Measurements from ENCODE around the gene PTCRA.
"Not testable (repeated sequence)": the region's sequence is repeated elsewhere in the genome, so short reads cannot be mapped to it uniquely, and the experiment has no call there.

The PTCRA gene, protein sequence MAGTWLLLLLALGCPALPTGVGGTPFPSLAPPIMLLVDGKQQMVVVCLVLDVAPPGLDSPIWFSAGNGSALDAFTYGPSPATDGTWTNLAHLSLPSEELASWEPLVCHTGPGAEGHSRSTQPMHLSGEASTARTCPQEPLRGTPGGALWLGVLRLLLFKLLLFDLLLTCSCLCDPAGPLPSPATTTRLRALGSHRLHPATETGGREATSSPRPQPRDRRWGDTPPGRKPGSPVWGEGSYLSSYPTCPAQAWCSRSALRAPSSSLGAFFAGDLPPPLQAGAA

DNA sequence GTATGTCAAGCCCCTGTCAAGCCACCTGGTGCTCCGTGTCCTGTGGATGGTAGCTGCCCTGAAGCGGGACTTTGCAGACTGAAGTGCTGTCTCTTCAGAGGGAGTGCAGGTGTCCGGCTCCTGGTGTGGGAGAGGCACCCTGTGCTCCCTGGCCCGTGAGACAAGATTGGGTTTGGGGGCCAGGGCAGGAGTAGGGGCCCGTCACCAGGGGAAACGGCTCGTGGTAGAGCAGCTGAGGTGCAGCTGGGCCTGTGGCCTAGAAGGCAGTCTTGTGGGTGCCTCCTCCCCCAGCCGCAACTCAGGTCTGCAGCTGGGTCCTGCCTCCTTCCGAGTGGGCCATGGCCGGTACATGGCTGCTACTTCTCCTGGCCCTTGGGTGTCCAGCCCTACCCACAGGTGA lies at the start of gene PTCRA:
Gene PTCRA (plus strand): TSS at position 322 of the 400 bp plus-strand sequence. CDS start 17 bp downstream, at position 339.
- in situ Hi-C loops (cut with MboI; ENCODE audit: low sequenced_read_pairs): no loop called here

GRCh38 chr6:42870145-42870936 lies 45.5 kb upstream of the PTCRA start:
- in situ Hi-C loops (cut with MboI; ENCODE audit: low sequenced_read_pairs): loop anchor here (10.0 kb wide), 1 partner anchor 196 kb away; no protein-coding TSS in a partner anchor

- in situ Hi-C loops (cut with MboI; ENCODE audit: low sequenced_read_pairs): loop anchor here (10.0 kb wide), 1 partner anchor 197 kb away; no protein-coding TSS in a partner anchor
Observed at GRCh38 chr6:42871711-42872110, 44.1 kb upstream of the PTCRA start.

DNA sequence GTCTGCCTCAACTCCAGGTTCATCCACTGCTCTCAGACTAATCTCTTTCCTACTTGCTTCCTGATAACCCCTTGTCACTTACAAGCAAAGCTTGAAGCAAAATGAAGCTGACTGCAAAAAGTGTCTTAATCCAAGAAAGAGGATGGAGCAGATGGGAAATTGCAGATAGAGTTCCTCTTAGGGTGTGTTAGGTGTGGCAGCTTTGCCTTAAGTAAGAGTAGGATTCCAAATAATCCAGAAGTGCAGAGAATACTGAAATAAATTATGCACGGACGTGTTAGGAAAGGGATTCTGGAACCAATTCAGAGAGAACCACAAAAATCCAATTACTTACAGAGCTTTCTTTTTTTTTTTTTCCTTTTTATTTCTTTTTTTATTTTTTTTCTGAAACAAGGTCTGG lies 42.5 kb upstream of the PTCRA start:
- in situ Hi-C loops (cut with MboI; ENCODE audit: low sequenced_read_pairs): loop anchor here (10.0 kb wide), 1 partner anchor 199 kb away; no protein-coding TSS in a partner anchor

DNA sequence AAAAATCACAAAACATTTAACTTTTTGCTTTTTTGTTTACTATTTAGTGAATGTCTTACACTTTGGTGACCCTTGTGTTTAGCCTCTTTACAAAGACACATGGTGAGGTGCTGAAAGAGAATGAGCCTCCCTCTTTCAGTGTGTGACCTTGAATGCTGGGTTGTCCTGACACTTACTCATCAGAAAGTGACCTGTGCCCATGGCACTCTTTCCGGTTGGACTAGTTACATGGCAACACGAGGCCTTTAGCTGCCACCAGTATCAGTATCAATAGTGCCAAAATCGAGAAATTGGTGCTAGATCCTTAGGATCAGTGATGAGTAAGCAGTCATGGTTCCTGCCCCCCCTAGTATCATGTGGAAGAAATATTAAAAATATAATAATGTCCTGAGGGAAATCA lies 38.2 kb upstream of the PTCRA start:
- in situ Hi-C loops (cut with MboI; ENCODE audit: low sequenced_read_pairs): loop anchor here (10.0 kb wide), 1 partner anchor 203 kb away; no protein-coding TSS in a partner anchor

- in situ Hi-C loops (cut with MboI; ENCODE audit: low sequenced_read_pairs): loop anchor here (10.0 kb wide), 1 partner anchor 205 kb away; no protein-coding TSS in a partner anchor
Observed at GRCh38 chr6:42879372-42880239, 36.2 kb upstream of the PTCRA start, which contains the start of gene RPL7L1. Gene RPL7L1 (plus strand): TSS chr6:42879616. CDS start chr6:42879911, 295 bp downstream.

- in situ Hi-C loops (cut with MboI; ENCODE audit: low sequenced_read_pairs): not testable (repeated sequence)
Observed at GRCh38 chr6:42880240-42880817, 35.5 kb upstream of the PTCRA start.

- in situ Hi-C loops (cut with MboI; ENCODE audit: low sequenced_read_pairs): not testable (repeated sequence)
Observed at GRCh38 chr6:42880871-42881270, 35.0 kb upstream of the PTCRA start.

DNA sequence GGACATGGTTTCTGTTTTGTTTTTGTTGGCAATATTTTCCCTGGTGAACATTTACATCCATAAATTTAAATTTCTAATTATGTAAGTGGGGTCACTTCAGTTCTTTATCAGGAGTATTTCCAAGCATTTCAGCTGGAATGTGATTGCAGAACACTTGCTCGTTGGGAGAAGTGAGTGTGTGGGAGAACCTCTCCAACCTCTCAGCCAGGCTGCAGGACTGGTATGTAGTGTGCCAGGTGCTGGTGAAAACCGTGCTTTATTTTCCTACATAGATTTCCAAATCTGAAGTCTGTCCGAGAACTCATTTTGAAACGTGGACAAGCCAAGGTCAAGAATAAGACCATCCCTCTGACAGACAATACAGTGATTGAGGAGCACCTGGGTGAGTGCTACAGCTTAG lies 30.2 kb upstream of the PTCRA start:
- in situ Hi-C loops (cut with MboI; ENCODE audit: low sequenced_read_pairs): no loop called here

- in situ Hi-C loops (cut with MboI; ENCODE audit: low sequenced_read_pairs): not testable (repeated sequence)
Observed at GRCh38 chr6:42888201-42888600, 27.7 kb upstream of the PTCRA start.

GRCh38 chr6:42889815-42890214 lies 26.0 kb upstream of the PTCRA start:
- in situ Hi-C loops (cut with MboI; ENCODE audit: low sequenced_read_pairs): no loop called here

DNA sequence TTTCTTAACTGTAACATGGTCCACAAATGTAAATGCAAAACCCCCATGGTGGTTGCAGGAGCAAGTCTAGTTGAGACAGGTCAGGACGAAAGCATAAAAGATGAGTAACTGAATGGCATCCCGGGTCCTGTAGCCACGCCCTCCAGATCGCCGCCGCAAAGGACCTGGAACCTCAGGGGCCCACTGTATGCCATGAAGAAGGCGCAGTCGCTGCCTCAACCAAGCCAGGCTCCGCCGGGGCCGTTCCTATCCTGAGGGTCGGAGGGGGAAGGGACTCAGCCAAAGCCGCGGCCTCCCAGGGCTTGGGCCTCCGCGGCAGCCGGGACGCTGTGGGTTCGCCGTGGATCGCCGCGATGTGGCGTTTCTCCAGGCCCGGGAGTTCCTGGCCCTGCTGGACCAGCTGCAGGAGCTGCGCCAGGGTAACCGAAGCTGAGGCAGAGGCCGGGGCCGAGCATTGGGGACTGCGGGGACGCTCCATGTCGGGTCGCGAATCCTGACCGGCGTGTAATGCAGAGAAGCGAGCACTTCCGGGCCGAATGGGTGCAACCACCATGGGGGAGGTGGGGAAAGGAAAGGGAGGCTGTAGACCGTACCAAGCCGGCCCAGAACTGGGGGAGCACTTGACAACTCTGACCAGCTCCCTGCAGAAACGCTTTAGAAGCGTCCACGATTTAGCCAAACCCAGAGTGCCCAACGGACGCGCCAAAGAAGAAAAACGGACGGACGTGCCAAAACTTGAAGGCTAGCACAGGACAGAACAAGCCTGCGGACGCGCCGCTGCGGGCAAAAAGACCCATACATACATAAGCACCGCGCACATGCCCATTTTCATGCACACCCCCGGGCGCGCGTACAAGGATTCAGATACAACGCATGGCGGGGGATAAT lies 25.3 kb upstream of the PTCRA start:
- in situ Hi-C loops (cut with MboI; ENCODE audit: low sequenced_read_pairs): no loop called here

- in situ Hi-C loops (cut with MboI; ENCODE audit: low sequenced_read_pairs): no loop called here
Observed at GRCh38 chr6:42891199-42891722, 24.6 kb upstream of the PTCRA start.

GRCh38 chr6:42894041-42894828 lies 21.6 kb upstream of the PTCRA start:
- in situ Hi-C loops (cut with MboI; ENCODE audit: low sequenced_read_pairs): not testable (repeated sequence)

DNA sequence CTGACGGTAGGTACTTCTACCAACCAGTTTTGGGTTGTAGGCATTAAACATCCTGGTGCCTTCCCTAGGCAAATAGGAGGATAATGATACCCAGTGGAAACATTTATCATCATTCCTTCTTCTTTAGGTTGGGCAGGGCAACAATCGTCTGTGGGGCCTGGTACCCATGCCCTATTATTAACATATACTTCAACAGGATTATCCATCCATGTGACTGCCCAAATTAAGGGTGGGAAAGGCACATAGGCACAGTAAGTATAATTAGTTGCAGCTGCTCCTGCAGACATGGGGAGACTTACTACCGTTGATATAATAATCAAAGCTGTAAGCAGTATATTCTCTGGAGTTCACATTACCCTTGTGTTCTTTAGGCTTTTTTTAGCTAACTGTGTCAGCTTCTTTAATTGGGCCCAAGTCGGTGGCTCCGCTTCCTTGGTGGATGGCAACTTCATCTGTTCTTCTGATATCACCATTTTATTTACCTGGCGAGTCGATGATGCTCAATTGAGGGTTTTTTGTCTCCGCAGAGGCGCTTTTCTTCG lies 19.6 kb upstream of the PTCRA start:
- in situ Hi-C loops (cut with MboI; ENCODE audit: low sequenced_read_pairs): no loop called here

DNA sequence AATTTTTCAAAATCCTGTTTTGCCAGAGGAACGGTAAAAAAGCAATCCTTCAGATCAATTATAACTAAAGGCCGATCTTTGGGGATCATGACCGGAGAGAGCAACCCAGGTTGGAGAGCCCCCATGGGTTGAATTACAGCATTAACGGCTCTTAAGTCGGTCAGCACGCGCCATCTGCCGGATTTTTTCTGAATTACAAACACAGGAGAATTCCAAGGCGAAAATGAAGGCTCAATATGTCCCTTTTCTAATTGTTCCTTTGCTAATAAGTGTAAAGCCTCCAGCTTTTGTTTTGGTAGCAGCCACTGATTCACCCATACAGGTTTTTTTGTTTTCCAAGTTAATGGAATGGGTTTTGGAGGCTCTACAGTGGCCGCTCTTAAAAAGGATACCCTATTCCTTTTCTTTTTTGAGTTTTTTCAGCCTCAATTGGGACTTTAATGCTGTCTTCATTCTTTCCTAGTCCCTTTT lies 16.9 kb upstream of the PTCRA start:
- in situ Hi-C loops (cut with MboI; ENCODE audit: low sequenced_read_pairs): no loop called here

GRCh38 chr6:42899871-42900270 lies 16.0 kb upstream of the PTCRA start:
- in situ Hi-C loops (cut with MboI; ENCODE audit: low sequenced_read_pairs): loop anchor here (10.0 kb wide), 1 partner anchor 245 kb away; no protein-coding TSS in a partner anchor

DNA sequence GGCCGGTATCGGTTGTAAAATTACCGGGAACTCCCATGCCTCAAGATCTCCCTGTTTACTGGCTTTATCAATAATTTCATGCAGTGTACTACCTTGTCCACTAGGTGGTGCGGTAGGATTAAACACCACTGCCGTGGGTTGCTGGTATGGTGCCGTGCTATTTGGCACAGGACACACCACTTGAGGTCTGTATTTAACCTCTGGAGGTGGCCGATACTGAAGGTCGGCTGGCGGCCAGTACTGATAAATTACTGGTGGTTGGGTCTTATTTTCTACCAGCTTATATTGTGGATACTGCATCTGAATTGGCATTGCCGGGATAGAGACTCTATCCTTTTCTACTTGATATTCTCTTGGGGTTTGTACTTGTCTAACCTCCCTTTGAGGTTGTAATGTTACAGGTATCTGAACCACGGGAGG lies 14.3 kb upstream of the PTCRA start:
- in situ Hi-C loops (cut with MboI; ENCODE audit: low sequenced_read_pairs): loop anchor here (10.0 kb wide), 1 partner anchor 243 kb away; no protein-coding TSS in a partner anchor

All from HL-60/S4 treated with retinoic acid at 250 ng/mL for 4 days and 3 days (cell line).